Stimulated activated CD8-positive, alpha-beta memory T cell treated with anti-CD3 and anti-CD28 coated beads, Interleukin-15, amount 100 ng/mL, for 48 hours (primary cell): ENCODE measurements around the gene DGAT2.
"Not testable (repeated sequence)": the region's sequence is repeated elsewhere in the genome, so short reads cannot be mapped to it uniquely, and the experiment has no call there.

Experiments
- DNase-seq, 2 donors: peaks; one replicate each; pipeline ENCODE4 v3.0.0-alpha.2; 2020; ENCODE audit warnings: low read depth in 2 of 2

DGAT2 gene, protein sequence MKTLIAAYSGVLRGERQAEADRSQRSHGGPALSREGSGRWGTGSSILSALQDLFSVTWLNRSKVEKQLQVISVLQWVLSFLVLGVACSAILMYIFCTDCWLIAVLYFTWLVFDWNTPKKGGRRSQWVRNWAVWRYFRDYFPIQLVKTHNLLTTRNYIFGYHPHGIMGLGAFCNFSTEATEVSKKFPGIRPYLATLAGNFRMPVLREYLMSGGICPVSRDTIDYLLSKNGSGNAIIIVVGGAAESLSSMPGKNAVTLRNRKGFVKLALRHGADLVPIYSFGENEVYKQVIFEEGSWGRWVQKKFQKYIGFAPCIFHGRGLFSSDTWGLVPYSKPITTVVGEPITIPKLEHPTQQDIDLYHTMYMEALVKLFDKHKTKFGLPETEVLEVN

DNA sequence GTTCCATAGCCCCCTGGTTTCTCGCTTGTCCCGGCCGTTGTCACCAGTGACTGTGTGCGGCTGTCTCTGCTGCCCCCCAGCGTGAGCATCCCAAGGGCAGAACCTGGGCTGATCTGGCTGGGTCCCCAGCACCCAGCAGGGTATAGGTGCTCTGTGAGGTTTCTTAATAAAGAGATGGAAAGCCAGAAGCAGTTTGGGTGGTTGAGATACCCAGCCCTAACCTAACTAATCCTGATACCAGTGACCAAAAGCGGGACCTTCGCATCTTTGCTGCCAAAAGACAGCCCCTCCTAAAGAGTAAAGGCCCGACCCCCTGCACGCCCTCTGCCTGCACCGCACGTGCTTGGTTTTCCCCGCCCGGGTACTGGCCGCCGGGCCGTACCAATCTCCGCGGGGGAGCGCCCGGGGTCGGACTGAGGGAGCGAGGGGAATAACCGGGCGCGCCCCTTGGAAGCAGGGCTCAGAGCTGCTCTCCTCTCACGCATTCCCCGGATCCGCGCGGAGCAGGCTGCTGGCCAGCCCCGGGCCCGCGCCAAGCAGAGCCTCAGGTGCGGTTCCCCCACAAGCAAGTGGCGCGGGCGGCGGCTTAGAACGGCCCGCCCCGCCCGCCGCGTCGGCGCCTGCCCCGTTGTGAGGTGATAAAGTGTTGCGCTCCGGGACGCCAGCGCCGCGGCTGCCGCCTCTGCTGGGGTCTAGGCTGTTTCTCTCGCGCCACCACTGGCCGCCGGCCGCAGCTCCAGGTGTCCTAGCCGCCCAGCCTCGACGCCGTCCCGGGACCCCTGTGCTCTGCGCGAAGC, at the start of gene DGAT2:
Gene DGAT2, plus strand, starts transcription at position 667 of the 797 bp plus-strand sequence. CDS start 214 bp downstream, outside the sequence.
- peak; percentile 58 to 64 for DNase-seq

DNA sequence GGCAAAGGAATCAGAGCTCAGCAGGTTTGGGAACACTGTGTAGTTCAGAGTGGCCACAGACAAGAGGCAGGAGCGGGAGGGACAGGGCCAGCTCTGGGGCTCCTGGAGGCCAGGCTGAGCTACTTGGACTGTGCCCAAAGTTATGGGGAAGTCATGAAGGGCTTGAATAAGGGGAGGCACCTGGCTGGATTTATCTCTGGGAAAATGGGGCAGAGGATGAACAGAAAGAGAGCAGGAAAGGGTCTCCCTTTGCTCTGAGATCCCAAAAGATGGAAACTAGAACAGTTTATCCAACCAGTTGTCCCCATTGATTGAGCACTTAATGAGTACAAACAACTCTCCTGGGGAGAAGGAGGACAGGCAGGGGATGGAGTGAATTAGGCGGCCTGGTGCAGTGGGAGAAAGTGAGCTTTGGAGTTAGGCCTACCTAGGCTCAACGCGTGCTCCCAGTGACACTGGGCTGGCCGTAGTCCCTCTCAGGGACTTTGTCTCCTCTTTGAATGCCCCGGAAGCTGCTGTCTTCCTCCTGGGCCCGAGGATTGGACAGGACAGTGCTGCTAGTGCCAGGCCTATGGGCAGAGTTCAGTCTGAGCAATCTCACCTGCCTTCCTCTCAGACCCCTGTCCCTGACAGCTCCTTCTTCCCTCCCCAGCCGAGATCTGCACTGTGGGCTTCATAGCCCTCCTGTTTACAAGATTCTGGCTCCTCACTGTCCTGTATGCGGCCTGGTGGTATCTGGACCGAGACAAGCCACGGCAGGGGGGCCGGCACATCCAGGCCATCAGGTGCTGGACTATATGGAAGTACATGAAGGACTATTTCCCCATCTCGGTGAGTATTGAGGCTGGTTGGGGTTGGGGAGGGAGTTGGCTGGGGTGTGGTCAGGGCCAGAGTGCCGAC, 49.0 kb upstream of the DGAT2 start:
- no peak for DNase-seq

DNA sequence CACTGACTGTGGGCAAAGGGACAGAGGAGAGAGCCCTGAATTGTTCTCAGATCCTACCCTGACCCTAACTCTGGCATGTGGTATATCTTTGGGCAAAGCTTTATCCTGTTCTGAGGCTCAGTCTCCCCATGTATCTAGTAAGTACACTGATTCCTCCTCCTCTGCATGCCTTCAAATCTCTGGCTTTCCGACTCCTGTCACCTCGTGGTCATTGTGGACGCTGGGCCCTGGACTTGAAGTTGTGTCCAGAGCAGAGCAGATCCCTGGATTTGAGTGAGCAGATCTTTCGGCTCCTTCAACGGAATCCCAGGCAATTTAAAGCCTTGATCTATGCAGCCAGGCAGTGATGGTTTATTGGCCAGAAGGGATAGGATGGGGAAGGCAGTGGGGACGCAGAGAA, 47.9 kb upstream of the DGAT2 start:
- DNase-seq: no peak

DNA sequence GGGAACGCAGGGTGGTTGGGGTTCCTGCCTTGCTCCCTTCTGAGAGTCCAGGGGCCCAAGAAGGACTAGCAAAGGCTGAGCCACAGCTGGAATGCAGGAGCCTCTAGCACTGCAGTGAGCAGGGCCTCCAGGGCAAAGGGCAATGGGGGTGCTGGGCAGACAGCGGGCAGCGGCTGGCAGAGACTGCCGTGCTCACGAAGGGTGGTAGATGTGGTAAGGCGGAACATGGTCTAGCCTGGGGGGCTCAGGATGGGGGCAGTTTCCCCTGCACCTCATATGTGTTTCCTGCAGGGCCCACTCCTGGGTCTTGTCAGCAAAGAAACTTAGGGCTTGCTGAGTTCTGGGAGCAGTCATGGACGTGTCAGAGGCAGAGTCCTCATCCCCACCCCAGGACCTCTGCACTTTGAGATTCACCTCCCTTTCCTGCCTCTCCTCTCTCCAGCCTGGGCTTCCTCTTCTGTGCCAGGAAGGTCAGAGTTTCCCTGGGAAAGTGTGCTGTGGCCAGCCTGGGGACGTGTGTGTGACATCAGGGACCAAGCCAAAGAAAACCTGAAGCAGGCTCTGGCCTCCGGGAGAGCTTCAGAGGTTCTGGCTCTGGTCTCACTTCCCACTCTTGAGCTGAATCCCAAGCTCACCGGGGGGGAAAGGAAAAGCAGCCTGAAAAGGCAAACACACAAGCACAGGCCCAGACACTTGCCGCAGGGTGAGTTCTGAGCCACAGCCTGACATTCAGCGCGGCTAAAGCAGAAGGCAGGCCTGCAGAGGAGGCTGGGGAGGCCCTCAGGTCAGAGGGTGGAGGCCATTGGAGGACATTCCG, 46.5 kb upstream of the DGAT2 start:
- DNase-seq: no peak

DNA sequence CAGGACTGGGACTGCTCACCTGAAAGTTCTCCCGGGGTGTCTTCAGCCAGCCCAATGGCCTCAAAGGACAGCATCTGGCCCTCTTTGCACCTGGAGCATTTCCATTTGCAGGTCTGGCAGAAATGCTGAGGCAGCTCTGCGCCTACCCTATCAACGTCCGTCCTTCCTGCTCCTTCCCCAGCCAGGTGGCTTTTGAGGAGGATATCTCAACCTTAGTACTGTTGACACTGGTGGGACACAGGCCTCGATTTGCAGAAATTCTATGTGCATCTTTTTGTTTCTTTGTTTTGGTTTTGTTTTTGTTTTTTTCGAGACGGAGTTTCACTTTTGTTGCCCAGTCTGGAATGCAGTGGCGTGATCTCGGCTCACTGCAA, 45.9 kb upstream of the DGAT2 start:
- no peak for DNase-seq

DNA sequence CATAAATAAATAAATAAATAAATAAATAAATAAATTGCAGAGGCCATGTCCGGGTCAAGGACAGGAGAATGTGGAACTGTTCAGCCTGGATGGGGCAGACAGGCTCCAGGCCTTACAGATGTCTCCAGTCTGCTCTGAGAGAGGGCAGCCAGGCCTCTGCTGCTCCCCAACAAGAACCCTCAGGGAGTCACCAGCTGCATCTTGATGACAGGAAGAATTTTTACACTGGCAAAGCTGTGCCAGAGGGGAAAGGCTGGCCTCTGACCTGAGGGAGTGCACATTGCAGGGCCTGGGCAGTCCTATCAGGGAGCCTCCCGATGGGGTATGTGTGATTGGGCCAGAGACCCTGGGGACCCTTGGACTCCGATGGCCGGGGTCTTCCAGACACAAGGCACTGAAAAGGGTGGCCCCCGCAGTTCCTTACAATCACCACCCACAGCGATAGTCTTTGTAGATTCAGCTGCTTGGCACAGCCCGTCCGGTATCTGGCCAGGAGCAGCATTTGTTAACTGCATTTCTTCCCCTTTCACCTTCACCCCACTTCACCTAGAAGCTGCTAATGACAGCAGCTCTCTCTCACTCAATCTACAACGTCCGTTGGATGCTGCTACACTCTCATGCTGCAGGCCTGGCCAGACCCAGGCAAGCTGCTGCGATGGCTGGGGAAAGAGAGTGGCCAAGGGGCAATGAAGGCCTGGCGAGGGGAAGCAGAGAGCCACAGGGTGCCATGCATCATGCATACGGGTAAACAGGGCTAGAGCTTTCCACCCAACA, 42.8 kb upstream of the DGAT2 start:
- DNase-seq: no peak

DNA sequence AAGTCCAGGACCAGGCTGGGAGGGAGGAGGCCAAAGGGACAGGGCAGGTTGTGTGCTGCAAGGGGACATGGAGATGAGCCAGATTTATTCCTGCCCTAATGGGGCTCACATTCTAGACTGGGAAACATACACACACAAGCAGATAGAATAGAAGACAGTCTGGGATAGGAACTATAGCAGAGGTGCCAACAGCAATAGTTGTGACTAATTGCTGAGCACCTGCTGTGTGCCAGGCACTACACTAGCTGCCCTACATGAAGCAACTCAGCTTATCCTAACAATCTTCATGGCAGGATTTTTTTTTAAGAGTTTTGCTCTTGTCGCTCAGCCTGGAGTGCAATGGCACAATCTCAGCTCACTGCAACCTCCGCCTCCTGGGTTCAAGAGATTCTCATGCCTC, 39.6 kb upstream of the DGAT2 start:
- no peak for DNase-seq

DNA sequence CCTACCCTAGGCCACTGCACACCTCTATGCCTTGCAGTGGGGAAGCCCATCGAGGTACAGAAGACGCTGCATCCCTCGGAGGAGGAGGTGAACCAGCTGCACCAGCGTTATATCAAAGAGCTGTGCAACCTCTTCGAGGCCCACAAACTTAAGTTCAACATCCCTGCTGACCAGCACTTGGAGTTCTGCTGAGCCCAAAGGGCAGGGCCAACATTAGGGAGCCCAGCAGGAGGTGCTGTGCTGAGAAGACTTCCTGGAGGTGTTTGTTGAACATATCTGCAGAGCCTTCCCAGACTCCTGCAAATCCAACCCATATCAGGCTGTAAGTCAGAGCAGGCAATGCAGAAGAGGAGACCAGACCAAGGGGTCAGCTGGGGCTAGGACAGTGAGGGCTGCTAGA, 37.5 kb upstream of the DGAT2 start:
- DNase-seq: no peak

DNA sequence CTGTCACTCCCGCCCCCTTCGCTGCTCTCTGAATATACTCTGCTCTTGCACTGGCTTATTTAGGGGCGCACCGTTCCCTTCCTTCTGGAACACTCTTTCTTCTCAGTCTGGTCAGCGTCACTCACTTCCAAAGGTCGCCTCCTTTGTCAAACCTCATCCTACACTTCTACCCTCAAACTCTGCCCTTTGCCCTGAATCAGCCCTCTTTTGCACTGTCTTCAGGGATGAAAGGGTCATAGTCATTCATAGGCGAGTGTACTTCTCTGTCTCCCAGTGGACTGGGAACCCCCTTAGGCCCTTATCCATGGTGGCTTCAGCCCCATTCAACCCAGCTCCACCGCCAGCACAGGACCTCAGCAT, 35.5 kb upstream of the DGAT2 start:
- DNase-seq: no peak

DNA sequence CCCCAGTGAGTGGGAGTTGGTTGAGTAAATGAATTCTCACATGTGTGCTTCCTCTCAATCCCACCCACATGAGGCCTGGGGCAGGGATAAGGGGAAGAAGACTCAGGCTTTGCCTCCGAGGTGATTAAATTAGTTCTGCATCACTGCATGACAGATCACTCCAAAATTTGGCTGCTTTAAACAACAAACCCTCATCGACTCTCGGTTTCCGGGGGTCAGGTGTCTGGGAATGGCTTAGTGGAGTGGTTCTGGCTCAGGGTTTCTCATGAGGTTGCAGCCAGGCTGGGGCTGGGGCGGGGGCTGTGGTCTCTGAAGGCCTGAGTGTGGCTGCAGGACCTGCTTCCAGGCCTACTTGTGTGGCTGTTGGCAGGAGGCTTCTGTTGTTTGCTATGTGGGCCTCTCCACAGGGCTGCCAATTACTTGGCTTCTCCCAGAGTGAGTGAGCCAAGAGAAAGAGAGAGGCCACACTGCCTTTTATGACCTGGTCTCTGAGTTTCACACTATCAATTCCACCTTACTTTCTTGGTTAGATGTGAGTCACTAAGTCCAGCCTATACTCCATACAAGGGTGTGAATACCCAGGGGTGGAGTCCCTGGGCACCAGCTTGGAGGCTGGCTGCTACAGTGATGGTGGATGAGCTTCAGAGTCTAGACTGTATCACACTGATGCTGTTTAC, 35.0 kb upstream of the DGAT2 start:
- DNase-seq: no peak

DNA sequence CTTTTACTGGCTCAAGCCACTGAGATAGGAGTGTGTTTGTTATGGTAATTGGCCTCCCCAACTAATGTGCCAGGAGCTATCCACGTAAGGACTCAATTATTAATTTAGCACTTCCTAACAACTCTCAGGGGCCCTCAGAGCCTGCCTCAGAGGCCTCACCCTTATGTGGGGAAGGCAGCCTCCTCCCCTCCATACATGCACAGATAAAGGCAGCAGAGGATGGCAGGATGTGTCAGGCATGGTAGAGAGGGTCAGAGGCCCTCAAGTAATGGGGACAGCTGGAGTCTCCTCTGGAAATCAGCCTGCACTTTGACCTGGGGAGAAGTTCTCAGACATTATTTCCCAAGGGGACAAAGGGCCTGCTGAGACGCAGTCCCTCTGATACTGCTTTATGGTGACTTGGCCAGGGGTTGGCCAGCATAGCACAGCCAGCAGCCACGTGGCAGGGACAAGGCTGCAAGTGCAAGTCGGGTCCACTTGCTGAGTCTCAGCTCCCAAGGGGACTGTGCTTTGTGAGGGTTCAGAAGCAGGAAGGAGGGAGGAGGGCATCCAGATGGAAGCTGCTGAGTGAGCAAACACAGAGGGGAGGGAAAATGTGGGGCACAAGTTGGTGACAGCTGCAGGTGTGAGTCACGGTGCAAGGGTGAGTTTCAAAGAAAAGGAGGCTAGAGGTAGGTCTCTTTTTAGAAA, 33.9 kb upstream of the DGAT2 start:
- DNase-seq: no peak

DNA sequence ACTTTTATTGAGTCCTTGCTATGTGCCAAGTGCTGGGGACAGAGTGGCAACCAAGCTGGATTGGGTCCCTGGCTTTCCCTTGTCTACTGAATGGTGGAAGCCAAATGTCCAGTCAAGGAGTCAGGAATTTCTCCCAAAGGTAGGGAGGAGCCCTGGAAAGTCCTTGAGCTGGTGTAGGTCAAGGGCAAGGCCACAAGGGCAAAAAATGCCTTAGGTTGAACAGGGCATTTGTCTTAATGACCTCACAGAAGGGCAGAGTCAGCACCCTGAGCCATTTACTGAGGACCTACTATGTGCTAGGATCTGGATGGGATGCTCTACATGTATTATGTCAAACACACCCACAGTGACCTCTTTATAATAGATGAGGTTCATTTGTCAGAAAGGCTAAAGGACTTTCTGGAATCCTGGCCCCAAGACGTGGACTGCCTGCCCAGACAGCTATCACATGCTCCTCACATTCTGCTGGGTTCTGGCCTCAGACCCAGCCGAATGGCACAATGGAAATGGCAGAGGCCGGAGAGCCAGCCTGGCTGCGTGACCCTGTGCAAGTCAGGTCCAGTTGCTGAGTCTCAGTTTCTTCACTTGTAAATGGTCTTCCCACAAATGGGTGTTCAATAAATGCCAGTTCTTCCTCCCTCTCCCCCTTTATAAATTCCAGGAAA, 33.3 kb upstream of the DGAT2 start:
- no peak for DNase-seq

DNA sequence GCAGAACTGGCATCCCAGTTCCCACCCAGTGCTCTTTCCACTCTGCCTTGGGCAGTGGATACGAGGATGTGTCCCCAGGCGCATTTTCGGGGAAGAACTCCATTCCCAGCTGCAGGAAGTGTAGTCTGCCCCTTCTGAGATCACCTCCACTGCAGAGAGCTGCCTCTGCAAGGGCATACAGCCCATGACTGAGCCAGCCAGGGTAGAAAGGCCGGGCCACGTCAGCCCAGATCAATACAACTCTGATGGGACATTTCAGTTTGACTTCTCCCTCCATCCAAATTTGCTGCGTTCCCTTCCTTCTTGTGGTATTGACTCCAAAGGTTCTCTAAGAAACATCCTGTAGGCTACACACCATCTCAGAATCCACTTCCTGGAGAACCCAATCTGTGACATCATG, 31.3 kb upstream of the DGAT2 start:
- no peak for DNase-seq

DNA sequence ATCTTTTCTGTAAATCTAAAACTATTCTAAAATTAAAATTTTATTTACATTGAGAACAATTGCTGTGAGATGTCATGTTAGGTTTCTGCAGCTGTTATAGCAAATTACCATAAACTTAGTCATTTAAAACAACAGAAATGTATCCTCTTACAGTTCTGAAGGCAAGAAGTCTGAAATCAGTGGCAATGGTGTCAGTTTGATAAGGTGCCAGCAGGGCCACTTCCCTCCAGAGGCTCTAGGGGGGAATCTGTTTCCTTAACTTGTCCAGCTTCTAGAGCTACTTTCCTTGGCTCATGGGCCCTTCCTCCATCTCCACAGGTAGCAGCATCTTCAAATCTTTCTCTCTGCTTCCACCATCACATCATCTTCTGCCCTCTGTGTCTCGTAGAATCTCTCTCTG, 27.9 kb upstream of the DGAT2 start:
- DNase-seq: no peak

DNA sequence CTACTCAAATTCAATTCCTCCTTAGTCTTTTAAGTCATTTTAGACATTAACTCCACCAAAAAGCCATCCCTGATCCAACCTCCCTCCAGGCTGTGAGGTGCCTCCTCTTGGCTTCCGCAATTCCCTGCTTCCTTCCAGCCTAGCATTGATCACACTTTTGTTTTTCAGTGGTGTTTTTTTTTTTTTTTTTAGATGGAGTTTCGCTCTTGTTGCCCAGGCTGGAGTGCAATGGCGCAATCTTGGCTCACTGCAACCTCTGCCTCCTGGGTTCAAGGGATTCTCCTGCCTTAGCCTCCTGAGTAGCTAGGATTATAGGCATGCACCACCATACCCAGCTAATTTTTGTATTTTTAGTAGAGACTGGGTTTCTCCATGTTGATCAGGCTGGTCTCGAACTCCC, 25.4 kb upstream of the DGAT2 start:
- not testable (repeated sequence) for DNase-seq

DNA sequence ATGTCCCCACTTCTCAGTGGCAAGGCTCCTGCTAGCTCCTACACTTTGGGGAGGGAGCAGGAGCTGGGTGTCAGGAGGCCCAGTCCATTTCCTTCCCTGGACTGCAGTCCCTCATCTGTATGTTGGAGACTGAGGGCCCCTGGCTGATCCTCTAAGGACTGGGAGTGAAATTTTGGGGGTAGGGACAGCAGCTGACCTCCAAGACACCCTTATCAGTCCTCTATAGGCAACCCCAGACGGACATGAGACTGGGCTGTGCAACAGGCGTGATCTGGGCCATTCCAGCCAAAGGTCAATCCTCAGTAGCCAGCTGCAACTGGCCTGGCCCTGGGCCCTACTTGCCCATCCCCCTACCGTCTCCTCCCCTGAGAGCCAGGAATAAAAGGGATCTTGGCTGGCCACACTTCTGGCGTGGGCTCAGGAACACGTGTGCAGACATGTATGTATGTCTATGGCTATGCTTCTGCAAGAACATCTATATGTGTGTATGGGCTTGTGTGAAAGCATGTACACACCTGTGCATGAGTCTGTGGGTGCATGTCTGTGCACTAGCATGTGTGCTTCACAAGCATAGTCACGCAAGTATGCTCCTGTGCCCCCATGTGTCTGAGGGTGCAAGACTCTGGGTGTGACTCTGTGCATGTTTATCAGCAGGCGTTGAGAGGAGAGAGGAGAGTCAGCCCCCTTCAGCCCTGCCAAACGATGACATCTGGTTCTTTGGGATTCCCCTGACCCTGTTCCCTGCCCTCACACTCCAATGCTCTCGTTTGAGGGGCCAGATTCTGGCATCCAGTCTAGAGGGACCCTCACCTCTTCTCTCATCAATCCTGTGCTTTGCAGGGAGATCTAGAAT, 24.6 kb upstream of the DGAT2 start:
- no peak for DNase-seq

DNA sequence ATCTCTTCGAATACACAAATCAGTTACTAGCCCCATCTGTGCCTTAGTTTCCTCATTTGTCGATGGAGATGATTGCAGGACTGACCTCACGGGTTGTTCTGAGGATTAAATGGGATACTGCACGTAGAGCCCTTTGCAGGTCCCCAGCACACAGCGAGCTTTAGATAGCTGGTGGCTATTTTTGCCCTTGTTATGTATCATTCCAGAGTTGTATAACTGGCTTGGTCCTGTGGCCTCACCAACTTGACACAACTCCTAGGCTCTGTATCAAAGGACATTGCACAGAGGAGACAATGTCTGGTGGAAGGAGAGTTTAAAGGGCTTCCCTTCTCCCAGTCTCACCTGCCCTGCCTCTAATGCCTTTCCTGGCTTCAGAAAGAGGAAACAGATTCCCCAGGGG, 22.8 kb upstream of the DGAT2 start:
- DNase-seq: no peak

DNA sequence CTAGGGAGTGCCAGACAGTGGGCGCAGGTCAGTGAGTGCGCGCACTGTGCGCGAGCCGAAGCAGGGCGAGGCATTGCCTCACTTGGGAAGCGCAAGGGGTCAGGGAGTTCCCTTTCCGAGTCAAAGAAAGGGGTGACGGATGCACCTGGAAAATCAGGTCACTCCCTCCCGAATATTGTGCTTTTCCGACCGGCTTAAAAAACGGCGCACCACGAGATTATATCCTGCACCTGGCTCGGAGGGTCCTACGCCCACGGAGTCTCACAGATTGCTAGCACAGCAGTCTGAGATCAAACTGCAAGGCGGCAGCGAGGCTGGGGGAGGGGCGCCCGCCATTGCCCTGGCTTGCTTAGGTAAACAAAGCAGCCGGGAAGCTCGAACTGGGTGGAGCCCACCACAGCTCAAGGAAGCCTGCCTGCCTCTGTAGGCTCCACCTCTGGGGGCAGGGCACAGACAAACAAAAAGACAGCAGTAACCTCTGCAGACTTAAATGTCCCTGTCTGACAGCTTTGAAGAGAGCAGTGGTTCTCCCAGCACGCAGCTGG, 19.8 kb upstream of the DGAT2 start:
- DNase-seq: not testable (repeated sequence)
